Medulla oblongata (tissue), 1 donor: Measurements from ENCODE around the gene TNFRSF4.
"Not testable (repeated sequence)": the region's sequence is repeated elsewhere in the genome, so short reads cannot be mapped to it uniquely, and the experiment has no call there.

ENCODE experiments used
- DNase-seq: peaks from one replicate; pipeline ENCODE4 v3.0.0-alpha.2; 2015; ENCODE audit errors: extremely low spot score

The TNFRSF4 gene

GRCh38 chr1:1182491-1183220 lies 31.3 kb downstream of the TNFRSF4 start:
- no peak for DNase-seq

- no peak for DNase-seq
These were observed 32.0 kb downstream of the TNFRSF4 start for GRCh38 chr1:1181938-1182410.

GRCh38 chr1:1181129-1181937 lies 32.6 kb downstream of the TNFRSF4 start:
- no peak for DNase-seq

- DNase-seq: no peak
These were observed 33.7 kb downstream of the TNFRSF4 start for GRCh38 chr1:1179983-1180861.

GRCh38 chr1:1179346-1179982 lies 34.5 kb downstream of the TNFRSF4 start:
- DNase-seq: no peak

- DNase-seq: no peak
These were observed 35.1 kb downstream of the TNFRSF4 start for GRCh38 chr1:1178794-1179331.

- DNase-seq: no peak
These were observed 36.3 kb downstream of the TNFRSF4 start for GRCh38 chr1:1177452-1178206.

- no peak for DNase-seq
These were observed 37.0 kb downstream of the TNFRSF4 start for GRCh38 chr1:1176931-1177330.

- DNase-seq: not testable (repeated sequence)
These were observed 37.7 kb downstream of the TNFRSF4 start for GRCh38 chr1:1176063-1176761.

GRCh38 chr1:1175221-1176062 lies 38.5 kb downstream of the TNFRSF4 start:
- no peak for DNase-seq

GRCh38 chr1:1173793-1174415 lies 40.0 kb downstream of the TNFRSF4 start, which contains the start of gene TTLL10:
Gene TTLL10 (plus strand): TSS chr1:1173880. CDS start chr1:1179216, 5,336 bp downstream.
- DNase-seq: no peak

GRCh38 chr1:1173061-1173792 lies 40.7 kb downstream of the TNFRSF4 start:
- no peak for DNase-seq

- no peak for DNase-seq
These were observed 42.2 kb downstream of the TNFRSF4 start for GRCh38 chr1:1171546-1172340.

GRCh38 chr1:1171161-1171545 lies 42.8 kb downstream of the TNFRSF4 start:
- no peak for DNase-seq

GRCh38 chr1:1170215-1171091 lies 43.5 kb downstream of the TNFRSF4 start:
- DNase-seq: no peak
